Central memory CD4-positive, alpha-beta T cell (primary cell): ENCODE measurements around the gene DAZAP1.
"Not testable (repeated sequence)": the region's sequence is repeated elsewhere in the genome, so short reads cannot be mapped to it uniquely, and the experiment has no call there.

Experiments
- DNase-seq: peaks from one replicate; pipeline ENCODE4 v3.0.0; 2022

The DAZAP1 gene

DNA sequence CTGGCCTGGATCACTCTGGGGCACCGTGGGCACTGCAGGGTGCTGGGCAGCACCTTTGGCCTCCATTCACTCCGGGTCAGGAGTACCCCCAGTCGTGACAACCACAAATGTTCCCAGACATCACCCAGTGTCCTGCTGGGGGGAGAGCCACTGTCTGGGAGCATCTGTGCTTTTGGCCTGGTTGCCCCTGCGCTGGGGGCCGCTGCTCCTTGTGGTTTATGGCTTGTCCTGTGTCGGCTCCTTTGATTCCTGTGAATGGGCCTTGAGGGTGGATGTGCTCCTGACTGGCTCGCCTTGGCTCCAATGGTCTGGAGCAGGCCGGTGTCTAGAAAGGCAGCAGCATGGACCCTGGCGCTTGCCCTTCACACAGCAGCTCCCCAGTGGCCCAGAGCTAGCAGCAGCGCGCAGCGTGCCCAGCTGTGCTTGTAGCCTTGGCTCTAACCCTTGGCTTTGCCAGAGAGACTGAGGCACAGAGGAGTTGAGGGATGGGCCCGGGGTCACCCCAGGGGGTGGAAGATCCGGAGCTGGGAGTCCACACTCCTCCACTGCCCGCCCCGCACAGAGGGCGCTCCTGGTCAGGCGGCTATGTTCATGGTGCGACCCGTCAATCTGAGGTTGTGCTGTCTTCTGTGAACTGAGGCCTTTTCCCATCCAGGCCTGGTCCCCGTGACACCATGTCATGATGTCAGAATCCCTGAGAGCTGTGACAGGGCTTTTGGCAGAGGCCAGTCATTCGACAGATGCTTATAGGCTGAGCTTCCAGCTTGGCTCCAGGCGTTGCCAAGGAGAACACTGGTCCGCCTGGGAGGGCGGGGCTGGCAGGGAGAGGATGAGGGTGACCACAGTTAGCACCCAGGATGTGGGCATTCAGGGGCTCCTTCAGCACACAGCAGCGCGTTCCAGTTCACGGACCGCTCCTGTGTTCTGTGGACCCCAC lies 4.1 kb downstream of the DAZAP1 start:
- DNase-seq, result peak; percentile 43

GRCh38 chr19:1412323-1412923 lies 5.0 kb downstream of the DAZAP1 start:
- no peak for DNase-seq

DNA sequence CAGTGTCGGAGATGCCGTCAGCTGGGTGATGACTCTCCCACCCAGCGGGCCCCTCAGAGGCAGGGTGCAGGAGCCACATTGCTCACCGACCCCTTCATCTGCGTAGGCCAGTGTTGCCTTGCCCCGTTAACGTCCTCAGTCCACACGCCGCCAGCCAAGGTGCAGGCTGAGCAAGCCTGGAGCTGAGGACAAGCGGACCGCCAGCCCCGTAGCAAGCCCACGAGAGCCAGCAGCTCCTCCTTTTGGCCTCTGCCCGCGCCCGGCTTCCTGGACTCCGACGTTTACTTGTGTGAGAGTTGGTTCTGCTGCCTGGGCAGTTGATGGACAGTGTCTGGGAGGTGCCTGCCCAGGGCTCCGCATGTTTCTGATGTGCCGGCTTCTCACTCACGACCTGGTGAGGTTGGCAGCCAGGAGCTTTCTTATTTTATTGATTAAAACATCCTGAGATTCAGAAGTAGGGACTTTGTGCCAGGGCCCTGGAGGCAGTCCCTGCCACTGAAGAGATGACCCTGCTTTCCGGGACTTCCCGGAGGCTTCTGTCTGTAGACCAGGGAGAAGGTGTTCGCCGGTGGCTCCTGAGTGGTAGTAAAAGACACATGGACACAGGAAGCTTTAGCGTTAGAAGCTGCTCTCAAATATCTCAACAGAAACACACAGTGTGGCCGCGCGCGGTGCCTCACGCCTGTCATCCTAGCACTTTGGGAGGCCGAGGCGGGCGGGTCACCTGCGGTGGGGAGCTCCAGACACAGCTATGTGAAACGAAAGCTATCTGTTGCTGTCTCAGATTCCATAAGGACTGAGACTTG lies 5.8 kb downstream of the DAZAP1 start:
- no peak for DNase-seq

DNA sequence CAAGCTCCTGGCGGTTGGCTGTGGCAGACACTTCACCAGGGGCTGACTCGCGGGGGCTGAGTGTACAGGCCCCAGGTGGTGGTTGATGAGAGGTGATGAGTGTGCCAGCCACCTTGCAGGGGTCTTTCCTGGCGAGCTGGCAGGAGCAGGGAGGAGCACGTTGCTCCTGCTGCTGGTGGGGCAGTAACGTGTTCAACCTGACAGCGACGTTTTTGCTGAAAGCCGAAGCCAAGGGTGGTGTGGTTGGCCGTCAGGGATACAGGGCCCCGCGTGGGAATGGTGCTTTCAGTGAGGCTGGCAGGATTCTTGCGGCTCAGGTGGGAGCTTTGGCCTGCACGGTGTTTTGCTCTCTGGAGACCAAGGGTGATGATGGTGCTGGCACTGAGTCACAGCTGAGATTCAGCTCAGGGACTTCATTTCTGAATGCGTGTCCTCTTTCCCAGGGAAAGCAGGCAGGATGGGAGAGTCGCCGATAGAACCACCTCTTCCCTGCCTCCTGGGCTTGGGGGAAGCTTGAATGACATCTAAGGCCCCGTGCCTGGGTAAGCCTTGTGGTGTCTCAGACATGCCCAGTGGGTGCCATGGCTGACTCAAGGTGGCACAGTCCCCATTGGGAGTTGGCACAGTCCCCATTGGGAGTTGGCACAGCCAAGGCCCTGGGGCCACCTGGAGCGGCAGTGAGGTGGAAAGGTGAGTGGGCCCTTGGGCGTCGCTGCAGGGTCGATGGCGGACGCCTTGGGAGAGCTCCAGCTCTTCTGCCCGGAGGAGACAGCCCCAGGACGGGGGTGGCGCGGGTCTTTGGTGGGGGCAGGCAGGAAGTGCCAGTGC lies 8.8 kb downstream of the DAZAP1 start:
- DNase-seq, result no peak

DNA sequence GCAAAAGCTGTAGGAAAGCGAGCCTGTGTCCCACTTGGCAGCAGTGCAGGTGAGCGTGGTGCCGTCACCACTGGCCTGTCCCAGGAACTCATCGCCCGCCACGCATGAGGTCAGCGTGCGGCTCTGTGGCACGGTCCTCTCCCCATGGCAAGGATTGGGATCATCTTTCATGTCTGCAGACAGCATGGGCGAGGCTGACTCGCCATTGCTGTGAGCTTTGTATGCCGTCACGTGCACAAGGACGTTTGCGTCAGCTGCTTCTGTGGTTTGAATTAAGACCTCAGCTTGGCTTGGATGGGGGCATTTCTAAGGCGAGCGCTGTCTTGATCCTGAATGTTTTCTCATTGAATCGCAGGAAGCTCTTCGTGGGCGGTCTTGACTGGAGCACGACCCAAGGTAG lies 9.8 kb downstream of the DAZAP1 start:
- no peak for DNase-seq

DNA sequence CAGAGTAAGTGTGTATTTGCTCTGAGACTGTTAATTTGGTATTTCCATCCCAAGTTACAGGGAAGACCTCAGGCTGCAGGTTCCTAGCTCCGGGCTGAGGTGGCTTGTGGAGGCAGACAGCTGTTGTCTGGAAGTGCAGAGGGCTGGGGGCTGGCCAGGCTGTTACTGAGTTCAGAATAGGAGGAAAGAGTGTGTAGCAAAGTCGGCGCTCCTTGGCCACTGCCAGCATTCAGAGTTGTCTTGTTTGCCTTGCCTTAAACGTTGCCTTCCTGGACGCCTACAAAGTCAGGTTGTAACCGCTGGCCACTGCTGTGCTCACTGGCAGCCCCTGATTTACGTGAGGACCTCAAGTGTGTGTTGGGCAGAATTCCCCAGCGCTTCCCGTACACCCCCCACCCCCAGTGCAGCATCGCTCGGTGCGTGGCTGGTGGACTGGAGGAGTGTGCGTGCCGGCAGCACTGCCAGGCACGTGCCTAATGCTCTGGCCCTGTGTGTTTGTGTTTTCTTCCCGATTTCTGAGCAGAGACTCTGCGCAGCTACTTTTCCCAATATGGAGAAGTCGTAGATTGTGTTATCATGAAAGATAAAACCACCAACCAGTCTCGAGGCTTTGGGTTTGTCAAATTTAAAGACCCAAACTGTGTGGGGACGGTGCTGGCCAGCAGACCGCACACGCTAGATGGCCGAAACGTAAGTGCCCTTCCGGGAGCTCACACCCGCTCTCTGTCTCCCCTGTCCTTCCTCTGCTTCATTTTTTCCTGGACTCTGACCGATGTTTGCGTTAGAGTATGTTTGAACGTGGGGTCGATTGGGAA lies 10.5 kb downstream of the DAZAP1 start:
- DNase-seq, result no peak

- no peak for DNase-seq
Observed at GRCh38 chr19:1418496-1418775, 11.1 kb downstream of the DAZAP1 start.

DNA sequence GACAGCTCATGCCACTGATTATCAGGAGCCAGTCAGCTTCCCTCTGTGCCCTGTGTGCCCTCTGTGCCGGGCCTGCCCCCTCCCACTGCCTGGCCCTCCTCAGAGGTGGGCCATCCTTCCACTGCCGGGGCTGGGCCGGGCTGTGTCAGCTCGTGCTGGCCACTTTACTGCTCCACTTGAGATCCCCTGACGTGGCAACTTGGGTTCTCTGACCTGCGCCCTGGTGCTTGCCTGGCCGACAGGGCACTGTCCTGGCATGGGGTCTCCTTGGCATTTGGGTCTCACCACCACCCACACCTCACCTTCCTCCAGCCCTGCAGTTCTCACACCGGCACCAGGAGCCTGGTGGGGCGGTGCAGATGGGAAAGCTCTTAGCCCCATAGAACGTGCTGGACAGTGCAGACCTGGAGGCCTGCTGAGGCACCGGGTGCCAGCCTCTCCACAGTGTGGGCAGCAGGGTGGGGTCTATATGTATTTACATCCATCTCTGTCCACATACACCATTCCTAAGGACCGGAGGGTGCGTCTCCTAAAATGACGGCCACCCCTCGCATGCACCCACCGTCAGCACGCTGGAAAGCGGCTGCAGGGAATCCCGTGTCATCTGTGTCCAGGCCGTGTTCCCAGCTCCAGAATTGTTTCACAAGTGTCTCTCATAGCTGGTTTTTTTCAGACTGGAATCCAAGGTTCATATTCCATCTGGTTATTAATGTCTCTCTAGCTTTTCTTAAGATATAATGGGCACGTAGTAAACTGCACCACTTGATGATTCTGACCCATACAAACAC lies 11.8 kb downstream of the DAZAP1 start:
- DNase-seq, result no peak

DNA sequence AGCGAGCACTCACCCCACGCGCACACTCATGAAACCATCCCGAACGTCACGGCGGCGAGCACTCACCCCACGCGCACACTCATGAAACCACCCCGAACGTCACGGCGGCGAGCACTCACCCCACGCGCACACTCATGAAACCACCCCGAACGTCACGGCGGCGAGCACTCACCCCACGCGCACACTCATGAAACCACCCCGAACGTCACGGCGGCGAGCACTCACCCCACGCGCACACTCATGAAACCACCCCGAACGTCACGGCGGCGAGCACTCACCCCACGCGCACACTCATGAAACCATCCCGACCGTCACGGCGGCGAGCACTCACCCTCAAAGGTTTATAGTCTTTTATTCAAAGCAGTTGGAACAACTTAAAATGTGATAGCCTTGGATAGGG lies 12.7 kb downstream of the DAZAP1 start:
- DNase-seq, result not testable (repeated sequence)

DNA sequence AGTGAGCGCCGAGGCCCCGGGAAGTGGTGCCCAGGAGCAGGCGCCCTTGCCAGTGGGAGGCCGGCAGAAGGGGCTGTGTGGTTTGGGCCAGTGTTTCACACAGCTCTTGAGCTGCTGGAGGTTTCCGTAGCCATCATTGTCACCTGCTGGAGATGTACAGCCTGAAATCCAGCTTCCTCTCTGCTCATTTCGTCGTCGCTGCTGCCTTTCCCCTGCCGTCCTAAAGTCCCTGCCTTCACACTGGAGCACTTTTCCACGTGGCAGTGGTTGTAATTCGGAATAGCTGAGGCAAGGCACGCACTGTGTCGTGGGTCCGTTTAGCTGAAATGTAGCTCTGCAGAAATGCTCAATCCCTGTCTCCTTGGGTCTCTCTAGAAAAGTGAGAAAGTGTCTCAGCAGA lies 13.2 kb downstream of the DAZAP1 start:
- DNase-seq, result no peak

- DNase-seq, result no peak
Observed at GRCh38 chr19:1421218-1421957, 14.0 kb downstream of the DAZAP1 start.

DNA sequence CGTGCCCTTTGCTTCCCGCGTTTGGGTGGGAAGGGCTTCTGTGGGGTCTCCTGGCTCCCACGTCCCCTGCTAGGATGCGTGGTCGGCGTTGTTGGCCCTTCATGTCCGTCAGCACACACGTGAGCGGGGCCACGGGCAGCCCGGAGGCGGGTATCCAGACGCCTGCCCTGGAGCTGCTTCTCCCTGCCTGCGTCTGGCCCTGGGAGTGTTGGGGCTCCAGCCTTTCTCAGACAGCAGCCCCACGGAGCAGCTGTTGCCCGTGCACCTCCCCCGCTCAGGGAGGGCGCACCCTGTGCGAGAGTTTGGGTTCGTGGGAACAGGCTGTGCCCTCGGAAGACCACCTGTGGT lies 14.5 kb downstream of the DAZAP1 start:
- no peak for DNase-seq

DNA sequence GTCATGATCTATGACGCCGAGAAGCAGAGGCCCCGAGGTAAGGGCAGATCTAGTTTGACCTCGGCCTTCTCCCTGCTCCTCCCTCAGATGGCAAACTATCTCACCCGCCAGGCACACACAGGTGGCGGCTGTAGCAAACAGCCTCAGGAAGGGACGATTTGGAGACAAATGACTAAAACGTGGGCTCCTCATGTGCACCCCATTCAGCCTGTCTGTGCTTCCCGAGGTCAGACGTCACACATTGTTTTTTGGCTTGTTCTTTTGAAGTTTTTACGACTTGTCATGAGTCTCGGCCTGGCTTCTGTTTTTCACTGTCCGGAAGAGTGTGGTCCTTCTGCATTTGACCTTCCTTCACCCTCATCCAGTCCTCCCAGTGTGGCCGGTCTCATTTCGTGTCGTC lies 15.0 kb downstream of the DAZAP1 start:
- no peak for DNase-seq

DNA sequence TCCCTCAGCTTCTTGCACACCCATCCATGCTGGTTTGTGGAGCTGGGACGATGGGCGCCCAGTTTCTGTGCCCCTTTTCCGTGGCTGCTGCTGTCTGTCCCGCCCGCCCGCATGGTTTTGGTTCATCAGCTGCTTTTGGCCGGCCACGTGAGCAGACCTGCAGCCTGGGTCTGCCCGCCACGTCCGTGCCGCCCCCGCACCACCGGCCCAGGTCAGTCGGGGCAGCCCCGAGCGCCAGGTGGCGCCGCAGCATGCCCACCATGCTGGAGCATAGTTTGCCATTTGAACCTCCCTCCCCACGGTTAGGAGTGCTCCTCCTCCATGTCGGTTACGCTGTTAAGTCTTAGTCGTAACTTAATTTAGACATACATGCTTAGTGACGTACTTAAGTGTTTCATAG lies 15.6 kb downstream of the DAZAP1 start:
- no peak for DNase-seq

- DNase-seq, result no peak
Observed at GRCh38 chr19:1423436-1424191, 16.2 kb downstream of the DAZAP1 start.

DNA sequence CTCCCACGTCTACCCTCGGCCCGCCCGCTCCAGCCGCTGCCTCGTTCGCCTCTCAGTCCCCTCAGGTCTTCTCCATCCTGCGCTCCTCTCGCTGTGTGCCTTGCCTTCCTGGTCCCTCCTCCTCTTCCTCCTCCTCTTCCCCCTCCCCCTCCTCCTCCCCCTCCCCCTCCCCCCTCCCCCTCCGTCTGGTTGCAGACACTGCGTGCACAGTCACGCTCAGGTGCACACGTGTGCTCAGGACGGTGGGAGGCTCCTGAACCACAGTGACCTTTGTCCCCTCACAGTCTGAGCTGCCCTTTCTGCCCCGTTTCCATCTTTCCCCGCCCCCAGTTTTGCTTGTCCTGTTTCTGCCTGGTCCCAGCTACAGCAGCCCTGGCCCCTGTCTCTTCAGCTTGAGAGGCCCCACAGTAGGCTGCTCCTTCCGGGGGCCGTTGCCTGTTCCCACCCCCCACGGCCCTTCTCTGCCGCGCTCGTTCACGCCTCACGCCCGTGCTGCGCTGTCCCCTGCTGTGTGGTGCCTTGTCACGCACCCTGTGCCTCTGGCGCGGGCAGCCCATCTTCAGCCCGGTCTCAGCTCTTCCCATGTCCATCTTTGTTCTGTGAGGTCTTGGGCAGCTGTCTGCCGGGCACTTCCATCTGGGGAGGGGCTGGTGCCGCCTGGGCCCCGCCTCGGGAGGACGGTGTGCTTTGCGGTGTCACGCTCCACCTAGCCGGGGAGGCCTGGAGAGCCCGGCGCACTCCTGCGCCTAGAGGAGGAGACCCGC lies 17.0 kb downstream of the DAZAP1 start:
- no peak for DNase-seq

- no peak for DNase-seq
Observed at GRCh38 chr19:1425102-1425837, 17.9 kb downstream of the DAZAP1 start.

DNA sequence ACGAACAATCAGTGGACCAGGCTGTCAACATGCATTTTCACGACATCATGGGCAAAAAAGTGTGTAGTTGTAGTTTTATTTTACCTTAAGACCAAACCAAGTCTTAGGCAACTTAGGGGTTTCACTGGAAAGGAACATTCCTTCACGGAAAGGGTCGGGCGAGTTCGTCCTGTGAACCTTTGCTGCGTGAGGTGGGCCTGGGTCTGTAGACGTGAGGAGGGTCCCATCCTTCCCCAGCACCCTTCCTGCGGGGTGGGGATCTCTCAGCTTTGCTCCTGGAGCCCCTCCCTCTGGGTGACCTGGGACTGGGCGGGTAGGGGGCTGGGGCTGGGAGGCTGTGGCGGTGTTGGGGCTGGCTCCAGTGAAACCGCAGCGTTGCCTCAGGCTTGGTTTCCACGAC lies 18.5 kb downstream of the DAZAP1 start:
- DNase-seq, result no peak
